Neural cell (in vitro differentiated cells): ENCODE measurements around the gene MPZL1.

Experiments
- EP300 ChIP-seq: fragments of 450-650 bp; conservative IDR thresholded peaks from 2 replicates; pipeline ENCODE4 v1.6.1; 2014; ENCODE audit warnings: antibody characterized with exemption, mild to moderate bottlenecking, moderate library complexity; ENCODE audit not compliant: poor library complexity, severe bottlenecking
- EZH2 ChIP-seq: fragments of 200-600, 300-800 bp; shearing (Covaris generic), sonication (generic); IDR thresholded peaks from 2 replicates; pipeline ENCODE4 v1.6.1; 2014; ENCODE audit warnings: antibody characterized with exemption, low read length, borderline replicate concordance, mild to moderate bottlenecking; ENCODE audit not compliant: insufficient read depth, poor library complexity, severe bottlenecking
- MXI1 ChIP-seq: fragments of 450-650 bp; conservative IDR thresholded peaks from 2 replicates; pipeline ENCODE4 v1.6.1; 2014; ENCODE audit warnings: antibody characterized with exemption, mild to moderate bottlenecking; ENCODE audit not compliant: poor library complexity, severe bottlenecking
- POLR2AphosphoS5 ChIP-seq: IDR thresholded peaks from 2 replicates; pipeline ENCODE4 v1.6.1; 2012
- RAD21 ChIP-seq: fragments of 450-650 bp; conservative IDR thresholded peaks from 2 replicates; pipeline ENCODE4 v1.6.1; 2014; ENCODE audit warnings: antibody characterized with exemption, mild to moderate bottlenecking, moderate library complexity
- SMC3 ChIP-seq: fragments of 450-650 bp; conservative IDR thresholded peaks from 2 replicates; pipeline ENCODE4 v1.6.1; 2014; ENCODE audit warnings: antibody characterized with exemption, mild to moderate bottlenecking, moderate library complexity; ENCODE audit not compliant: poor library complexity
- TAF1 ChIP-seq: IDR thresholded peaks from 2 replicates; pipeline ENCODE4 v1.6.1; 2012; ENCODE audit warnings: low read depth
- TF ChIP-seq, protein P1 (sequence below): fragments of 450-650 bp; IDR thresholded peaks from 2 replicates; pipeline ENCODE4 v1.5.1; 2014; ENCODE audit warnings: antibody characterized with exemption, mild to moderate bottlenecking, moderate library complexity; ENCODE audit not compliant: poor library complexity, severe bottlenecking
- TF ChIP-seq, protein P2 (sequence below): IDR thresholded peaks from 2 replicates; pipeline ENCODE4 v1.6.1; 2012; ENCODE audit warnings: borderline replicate concordance

DNA sequence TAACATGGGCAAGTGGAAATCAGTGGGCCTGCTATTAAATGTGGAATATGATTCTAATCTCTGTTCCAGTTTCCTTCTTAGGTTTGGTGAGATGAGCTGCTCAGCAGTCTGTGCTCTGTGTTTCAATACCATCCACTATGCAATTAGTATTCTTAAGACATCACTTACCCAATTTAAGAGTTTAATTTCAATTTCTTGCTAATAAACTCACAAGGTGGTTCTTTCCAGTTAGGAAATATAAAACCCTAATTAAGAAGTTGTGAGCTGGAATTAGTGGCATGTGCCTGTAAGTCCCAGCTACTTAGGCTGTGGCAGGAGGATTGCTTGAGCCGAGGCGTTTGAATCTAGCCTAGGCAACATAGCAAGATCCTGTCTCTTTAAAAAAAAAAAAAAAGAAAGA, 51.7 kb downstream of the MPZL1 start:
- TF ChIP-seq, protein P1, sequence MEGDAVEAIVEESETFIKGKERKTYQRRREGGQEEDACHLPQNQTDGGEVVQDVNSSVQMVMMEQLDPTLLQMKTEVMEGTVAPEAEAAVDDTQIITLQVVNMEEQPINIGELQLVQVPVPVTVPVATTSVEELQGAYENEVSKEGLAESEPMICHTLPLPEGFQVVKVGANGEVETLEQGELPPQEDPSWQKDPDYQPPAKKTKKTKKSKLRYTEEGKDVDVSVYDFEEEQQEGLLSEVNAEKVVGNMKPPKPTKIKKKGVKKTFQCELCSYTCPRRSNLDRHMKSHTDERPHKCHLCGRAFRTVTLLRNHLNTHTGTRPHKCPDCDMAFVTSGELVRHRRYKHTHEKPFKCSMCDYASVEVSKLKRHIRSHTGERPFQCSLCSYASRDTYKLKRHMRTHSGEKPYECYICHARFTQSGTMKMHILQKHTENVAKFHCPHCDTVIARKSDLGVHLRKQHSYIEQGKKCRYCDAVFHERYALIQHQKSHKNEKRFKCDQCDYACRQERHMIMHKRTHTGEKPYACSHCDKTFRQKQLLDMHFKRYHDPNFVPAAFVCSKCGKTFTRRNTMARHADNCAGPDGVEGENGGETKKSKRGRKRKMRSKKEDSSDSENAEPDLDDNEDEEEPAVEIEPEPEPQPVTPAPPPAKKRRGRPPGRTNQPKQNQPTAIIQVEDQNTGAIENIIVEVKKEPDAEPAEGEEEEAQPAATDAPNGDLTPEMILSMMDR, result no peak
- TF ChIP-seq EP300 (no peak), POLR2AphosphoS5 (no peak), EZH2 (no peak), RAD21 (no peak), SMC3 (no peak), TAF1 (no peak), MXI1 (no peak)
- TF ChIP-seq, protein P2, sequence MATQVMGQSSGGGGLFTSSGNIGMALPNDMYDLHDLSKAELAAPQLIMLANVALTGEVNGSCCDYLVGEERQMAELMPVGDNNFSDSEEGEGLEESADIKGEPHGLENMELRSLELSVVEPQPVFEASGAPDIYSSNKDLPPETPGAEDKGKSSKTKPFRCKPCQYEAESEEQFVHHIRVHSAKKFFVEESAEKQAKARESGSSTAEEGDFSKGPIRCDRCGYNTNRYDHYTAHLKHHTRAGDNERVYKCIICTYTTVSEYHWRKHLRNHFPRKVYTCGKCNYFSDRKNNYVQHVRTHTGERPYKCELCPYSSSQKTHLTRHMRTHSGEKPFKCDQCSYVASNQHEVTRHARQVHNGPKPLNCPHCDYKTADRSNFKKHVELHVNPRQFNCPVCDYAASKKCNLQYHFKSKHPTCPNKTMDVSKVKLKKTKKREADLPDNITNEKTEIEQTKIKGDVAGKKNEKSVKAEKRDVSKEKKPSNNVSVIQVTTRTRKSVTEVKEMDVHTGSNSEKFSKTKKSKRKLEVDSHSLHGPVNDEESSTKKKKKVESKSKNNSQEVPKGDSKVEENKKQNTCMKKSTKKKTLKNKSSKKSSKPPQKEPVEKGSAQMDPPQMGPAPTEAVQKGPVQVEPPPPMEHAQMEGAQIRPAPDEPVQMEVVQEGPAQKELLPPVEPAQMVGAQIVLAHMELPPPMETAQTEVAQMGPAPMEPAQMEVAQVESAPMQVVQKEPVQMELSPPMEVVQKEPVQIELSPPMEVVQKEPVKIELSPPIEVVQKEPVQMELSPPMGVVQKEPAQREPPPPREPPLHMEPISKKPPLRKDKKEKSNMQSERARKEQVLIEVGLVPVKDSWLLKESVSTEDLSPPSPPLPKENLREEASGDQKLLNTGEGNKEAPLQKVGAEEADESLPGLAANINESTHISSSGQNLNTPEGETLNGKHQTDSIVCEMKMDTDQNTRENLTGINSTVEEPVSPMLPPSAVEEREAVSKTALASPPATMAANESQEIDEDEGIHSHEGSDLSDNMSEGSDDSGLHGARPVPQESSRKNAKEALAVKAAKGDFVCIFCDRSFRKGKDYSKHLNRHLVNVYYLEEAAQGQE, result no peak
